Hepatocyte (in vitro differentiated cells): ENCODE data around the gene NMNAT2. TPM values are rescaled to one million over a fixed set of nuclear protein-coding genes. Genes with fewer than 3 reads are reported as not detected.
"Not testable (repeated sequence)": the region's sequence is repeated elsewhere in the genome, so short reads cannot be mapped to it uniquely, and the experiment has no call there.

Source experiments
- DNase-seq: peaks from one replicate; pipeline ENCODE4 v3.0.0-alpha.2; 2016; ENCODE audit warnings: low spot score
- H2AFZ ChIP-seq: fragments of 200-600 bp; sonication (generic); 2 replicates; pipeline ENCODE4 v1.6.0; 2016; ENCODE audit warnings: antibody characterized with exemption, mild to moderate bottlenecking
- H3K27ac ChIP-seq: fragments of 200-600 bp; sonication (generic); 2 replicates; pipeline ENCODE4 v1.5.1; 2016; ENCODE audit warnings: mild to moderate bottlenecking
- H3K27me3 ChIP-seq: fragments of 200-600 bp; sonication (generic); 2 replicates; pipeline ENCODE4 v1.6.1; 2016
- H3K36me3 ChIP-seq: fragments of 200-600 bp; sonication (generic); replicated peaks from 2 replicates; pipeline ENCODE4 v1.5.1; 2016; ENCODE audit warnings: low read depth; ENCODE audit not compliant: insufficient read depth
- H3K4me1 ChIP-seq: fragments of 200-600 bp; sonication (generic); 2 replicates; pipeline ENCODE4 v1.5.1; 2016; ENCODE audit warnings: mild to moderate bottlenecking, moderate library complexity; ENCODE audit not compliant: insufficient read depth
- H3K4me2 ChIP-seq: fragments of 200-600 bp; sonication (generic); 2 replicates; pipeline ENCODE4 v1.6.0; 2016
- H3K4me3 ChIP-seq: fragments of 200-600 bp; sonication (generic); 2 replicates; pipeline ENCODE4 v1.5.1; 2016; ENCODE audit warnings: mild to moderate bottlenecking
- H3K79me2 ChIP-seq: fragments of 200-600 bp; sonication (generic); 2 replicates; pipeline ENCODE4 v1.6.0; 2017; ENCODE audit warnings: mild to moderate bottlenecking
- H3K9me2 ChIP-seq: fragments of 200-600 bp; sonication (generic); replicated peaks from 2 replicates; pipeline ENCODE4 v1.6.0; 2017; ENCODE audit warnings: mild to moderate bottlenecking; ENCODE audit not compliant: insufficient read depth
- H3K9me3 ChIP-seq: fragments of 200-600 bp; sonication (generic); 2 replicates; pipeline ENCODE4 v1.5.1; 2016; ENCODE audit warnings: low read depth, mild to moderate bottlenecking
- H4K20me1 ChIP-seq: fragments of 200-600 bp; sonication (generic); 2 replicates; pipeline ENCODE4 v1.6.0; 2016; ENCODE audit warnings: mild to moderate bottlenecking; ENCODE audit not compliant: insufficient read depth, poor library complexity, severe bottlenecking
- CTCF ChIP-seq: fragments of 200-600 bp; sonication (generic); IDR thresholded peaks from 2 replicates; pipeline ENCODE4 v1.5.1; 2016; ENCODE audit warnings: antibody characterized with exemption, mild to moderate bottlenecking; ENCODE audit not compliant: poor library complexity
- EZH2 ChIP-seq: fragments of 200-600 bp; sonication (generic); IDR thresholded peaks from 2 replicates; pipeline ENCODE4 v1.6.1; 2016; ENCODE audit warnings: antibody characterized with exemption, mild to moderate bottlenecking, borderline replicate concordance
- EZH2phosphoT487 ChIP-seq: fragments of 200-600 bp; sonication (generic); IDR thresholded peaks from one replicate; pipeline ENCODE4 v1.6.1; 2018; ENCODE audit warnings: antibody characterized with exemption, mild to moderate bottlenecking, low read depth, moderate library complexity; ENCODE audit not compliant: unreplicated experiment, severe bottlenecking
- WGBS: methylation state at CpG from one replicate; pipeline ENCODE4 v1.1.6; 2016; ENCODE audit warnings: low lambda C conversion rate; ENCODE audit errors: missing lambda C conversion rate; 5-methylcytosine and 5-hydroxymethylcytosine counted together
- polyA plus RNA-seq: library from polyadenylated mRNA; unstranded; fragments of >200 nt; fragmentation: Nextera tagmentation; extraction: Ambion mirVana; gene quantifications from 2 replicates; pipeline ENCODE4 v1.2.1, GENCODE V29; 2016
- total RNA-seq: library from RNA; depleted of rRNA; stranded (reverse); fragments of >200 nt; gene quantifications from 2 replicates; pipeline ENCODE4 v1.2.3, GENCODE V29; 2014

NMNAT2 gene
- total and polyA plus RNA-seq, 2 experiments from 2014 or later, result 0.66 to 1.00 TPM

- Histone ChIP-seq H2AFZ (no peak overlapping the region), H3K4me3 (no peak overlapping the region), H3K36me3 (no peaks in the 10 kb centered on the region), H3K27ac (peak overlapping the region; percentile 68), H3K79me2 (no peaks in the 10 kb centered on the region), H3K9me3 (no peaks in the 10 kb centered on the region), H3K9me2 (no peaks in the 10 kb centered on the region), H3K4me1 (peaks cover 23% of the 10 kb centered on the region), H3K27me3 (no peaks in the 10 kb centered on the region), H4K20me1 (no peaks in the 10 kb centered on the region), H3K4me2 (peak overlapping the region; percentile 35)
- TF ChIP-seq EZH2 (no peak), CTCF (no peak), EZH2phosphoT487 (no peak)
- peak; percentile 41 for DNase-seq
- WGBS, result 41% methylated on average over 9 of the region's 9 CpGs
Measured at GRCh38 chr1:183276386-183277080, 141.6 kb downstream of the NMNAT2 start.

- DNase-seq, result no peak
- Histone ChIP-seq H4K20me1 (no peaks in the 10 kb centered on the region), H2AFZ (no peak overlapping the region), H3K4me2 (no peak overlapping the region), H3K36me3 (no peaks in the 10 kb centered on the region), H3K27ac (no peak overlapping the region), H3K9me3 (no peaks in the 10 kb centered on the region), H3K4me1 (peaks cover 31% of the 10 kb centered on the region), H3K9me2 (no peaks in the 10 kb centered on the region), H3K79me2 (no peaks in the 10 kb centered on the region), H3K27me3 (no peaks in the 10 kb centered on the region), H3K4me3 (no peak overlapping the region)
- TF ChIP-seq EZH2phosphoT487, result no peak
- WGBS, result 98% methylated on average over 3 of the region's 3 CpGs
Measured at GRCh38 chr1:183275322-183275721, 142.9 kb downstream of the NMNAT2 start.

- DNase-seq, result no peak
- Histone ChIP-seq H3K27me3 (no peaks in the 10 kb centered on the region), H3K79me2 (no peaks in the 10 kb centered on the region), H2AFZ (no peak overlapping the region), H3K9me2 (no peaks in the 10 kb centered on the region), H3K9me3 (no peaks in the 10 kb centered on the region), H3K27ac (no peak overlapping the region), H3K36me3 (no peaks in the 10 kb centered on the region), H3K4me1 (peaks cover 32% of the 10 kb centered on the region), H3K4me2 (no peak overlapping the region), H3K4me3 (no peak overlapping the region), H4K20me1 (no peaks in the 10 kb centered on the region)
- no peak for TF ChIP-seq CTCF
- TF ChIP-seq EZH2, result no peak
- no peak for TF ChIP-seq EZH2phosphoT487
- 95% methylated on average over 3 of the region's 3 CpGs for WGBS
Measured at GRCh38 chr1:183274836-183275235, 143.3 kb downstream of the NMNAT2 start.

GRCh38 chr1:183273984-183274383, 144.2 kb downstream of the NMNAT2 start:
- not testable (repeated sequence) for H2AFZ ChIP-seq, DNase-seq, H3K27ac ChIP-seq, H4K20me1 ChIP-seq, H3K79me2 ChIP-seq, H3K9me2 ChIP-seq, H3K9me3 ChIP-seq, H3K4me3 ChIP-seq, H3K4me2 ChIP-seq, H3K27me3 ChIP-seq, H3K36me3 ChIP-seq
- peaks cover 23% of the 10 kb centered on the region for H3K4me1 ChIP-seq
- whole genome bisulfite sequencing, result 93% methylated on average over 4 of the region's 4 CpGs
